GM20431 (cell line): ENCODE measurements around the gene BMP8A.
"Not testable (repeated sequence)": the region's sequence is repeated elsewhere in the genome, so short reads cannot be mapped to it uniquely, and the experiment has no call there.

Source experiments
- in situ Hi-C: fragments of 300-500 bp; cut with MseI, MboI; formaldehyde crosslinking; loops from one replicate; pipeline ENCODE4 v1.15.0; 2020; ENCODE audit warnings: low sequenced_read_pairs; ENCODE audit not compliant: unreplicated experiment

The BMP8A gene

DNA sequence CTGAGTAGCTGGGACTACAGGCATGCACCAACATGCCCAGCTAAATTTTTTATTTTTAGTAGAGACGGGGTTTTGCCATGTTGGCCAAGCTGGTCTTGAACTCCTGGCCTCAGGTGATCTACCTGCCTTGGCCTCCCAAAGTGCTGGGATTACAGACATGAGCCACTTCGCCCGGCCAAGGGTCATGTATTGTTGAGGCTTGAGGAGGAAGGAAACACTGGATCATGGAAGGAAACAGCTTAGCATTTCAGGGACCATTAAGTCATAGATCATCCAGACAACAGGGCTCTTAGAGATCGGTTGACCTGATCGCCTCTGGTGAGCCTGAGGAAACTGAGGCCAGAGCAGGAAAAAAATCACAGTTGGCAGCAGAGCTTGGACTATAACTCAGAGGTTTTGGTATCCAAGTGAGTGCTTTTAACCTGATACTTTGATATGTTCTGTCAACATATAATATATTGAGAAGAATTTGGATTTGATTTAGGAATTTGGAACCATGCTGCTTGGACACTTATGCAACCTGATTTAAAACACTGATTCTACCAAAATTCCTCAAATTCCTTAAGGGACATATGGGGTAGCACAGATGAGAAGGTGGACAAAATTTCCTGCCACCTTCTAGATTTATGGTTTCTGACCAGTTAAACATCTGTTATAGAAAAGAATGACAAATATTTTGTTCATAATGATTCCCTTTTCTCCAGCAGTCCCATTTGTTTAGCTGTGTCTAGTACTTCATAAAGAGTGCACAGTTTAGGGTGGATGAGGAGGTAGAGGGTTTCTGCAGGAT lies 13.1 kb upstream of the BMP8A start:
- in situ Hi-C loops = loop anchor here (10.0 kb wide), 1 partner anchor 56 kb away; no protein-coding TSS in a partner anchor

DNA sequence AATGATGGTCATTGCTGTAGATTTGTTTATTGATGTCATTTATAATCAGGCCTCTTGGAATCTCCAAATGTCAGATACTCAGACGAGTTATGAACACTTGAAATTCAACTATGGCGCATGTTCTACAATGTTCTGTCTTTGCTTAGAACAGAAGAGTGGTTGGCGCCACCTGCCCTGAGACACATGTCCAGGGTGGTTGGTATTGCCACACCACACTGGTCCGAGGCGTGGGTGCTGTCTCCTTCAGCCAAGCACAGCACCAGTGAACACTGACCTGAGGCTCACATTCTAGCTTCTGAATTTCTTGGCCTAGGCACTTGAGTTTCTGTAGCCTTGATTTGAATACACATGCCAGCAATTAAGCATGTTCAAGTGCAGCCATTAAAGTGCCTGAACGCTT lies 10.1 kb upstream of the BMP8A start:
- in situ Hi-C loops = no loop called here

DNA sequence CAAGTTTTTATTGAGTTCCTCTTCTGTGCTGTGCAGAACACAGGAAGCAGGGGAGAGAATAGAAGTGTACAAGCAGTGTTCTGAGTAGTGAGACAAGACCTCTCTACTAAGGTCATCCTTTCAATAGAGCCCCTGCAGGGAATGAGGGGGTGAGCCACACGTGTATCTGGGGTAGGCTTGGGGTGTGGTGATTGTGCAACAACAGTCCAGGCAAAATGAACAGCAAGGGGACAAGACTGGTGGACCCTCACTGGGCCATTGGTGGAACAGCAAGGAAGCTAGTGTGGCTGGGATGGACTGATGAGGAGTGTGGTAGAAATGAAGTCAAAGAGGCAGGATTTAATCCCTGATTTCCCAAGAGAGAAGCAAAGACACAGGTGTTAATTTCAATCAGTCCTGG lies 8.2 kb upstream of the BMP8A start:
- in situ Hi-C loops = no loop called here

DNA sequence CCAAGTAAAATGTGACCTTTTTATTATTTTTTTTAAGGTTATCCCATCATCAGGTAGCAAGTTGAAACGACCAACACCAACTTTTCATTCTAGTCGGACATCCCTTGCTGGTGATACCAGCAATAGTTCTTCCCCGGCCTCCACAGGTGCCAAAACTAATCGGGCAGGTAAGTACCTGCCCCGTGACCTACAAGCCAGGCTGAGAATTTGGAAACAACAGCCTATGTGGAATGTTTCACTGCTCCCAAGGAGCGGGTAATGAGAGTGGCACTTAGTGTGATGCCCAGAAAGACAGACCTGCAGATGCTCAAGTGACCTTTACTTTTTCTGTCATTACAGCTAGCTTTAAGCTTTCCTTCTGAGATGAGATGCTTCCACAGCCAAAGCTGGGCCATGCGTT lies 6.9 kb upstream of the BMP8A start:
- in situ Hi-C loops = no loop called here

DNA sequence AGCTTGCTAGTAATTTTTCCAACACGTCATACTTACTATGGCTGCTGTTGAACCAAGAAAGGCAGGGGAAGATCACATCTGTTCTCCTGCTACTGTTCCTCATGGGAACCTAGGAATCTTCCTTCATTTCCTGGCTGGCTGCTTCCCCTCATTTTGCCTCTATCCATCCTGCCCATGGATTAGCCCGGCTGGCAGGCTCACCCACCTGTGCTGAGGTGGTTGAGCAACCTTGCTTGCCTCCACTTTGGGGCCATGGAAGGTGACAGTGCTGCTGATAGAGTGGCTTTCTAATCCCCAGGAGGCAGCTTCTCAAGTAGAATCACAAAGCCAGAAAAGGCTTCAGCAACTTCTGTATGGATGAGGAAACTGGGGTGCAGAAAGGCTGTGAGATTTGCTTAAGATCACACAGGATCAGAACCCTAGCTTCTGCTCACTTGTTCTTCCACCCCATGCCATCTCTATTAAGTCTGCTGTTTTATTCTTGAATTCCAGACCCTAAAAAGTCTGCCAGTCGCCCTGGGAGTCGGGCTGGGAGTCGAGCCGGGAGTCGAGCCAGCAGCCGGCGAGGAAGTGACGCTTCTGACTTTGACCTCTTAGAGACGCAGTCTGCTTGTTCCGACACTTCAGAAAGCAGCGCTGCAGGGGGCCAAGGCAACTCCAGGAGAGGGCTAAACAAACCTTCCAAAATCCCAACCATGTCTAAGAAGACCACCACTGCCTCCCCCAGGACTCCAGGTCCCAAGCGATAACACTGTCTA lies 6.2 kb upstream of the BMP8A start:
- in situ Hi-C loops = no loop called here

DNA sequence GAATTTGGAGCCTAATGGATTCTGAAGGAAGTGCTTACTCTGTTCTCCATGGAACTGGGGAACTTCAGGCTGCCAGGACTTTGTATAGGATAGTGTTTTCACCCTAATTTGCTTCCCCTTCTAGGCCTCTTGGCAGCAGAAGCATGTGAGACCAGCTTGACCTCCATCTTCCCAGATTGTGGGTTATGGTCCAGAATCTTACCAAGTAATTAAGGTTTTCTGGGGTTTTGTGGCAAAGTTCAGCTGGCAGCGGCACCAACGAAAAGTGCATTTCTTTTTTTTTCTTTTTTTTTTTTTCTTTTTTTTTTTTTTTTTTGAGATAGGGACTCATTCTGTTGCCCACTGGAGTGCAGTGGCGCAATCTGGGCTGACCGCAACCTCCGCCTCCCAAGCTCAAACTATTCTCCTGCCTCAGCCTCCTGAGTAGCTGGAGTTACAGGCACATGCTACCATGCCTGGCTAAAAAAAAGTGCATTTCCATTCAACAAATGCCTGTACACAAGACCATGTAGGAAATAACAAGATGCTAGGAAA lies 3.4 kb upstream of the BMP8A start:
- in situ Hi-C loops = no loop called here

DNA sequence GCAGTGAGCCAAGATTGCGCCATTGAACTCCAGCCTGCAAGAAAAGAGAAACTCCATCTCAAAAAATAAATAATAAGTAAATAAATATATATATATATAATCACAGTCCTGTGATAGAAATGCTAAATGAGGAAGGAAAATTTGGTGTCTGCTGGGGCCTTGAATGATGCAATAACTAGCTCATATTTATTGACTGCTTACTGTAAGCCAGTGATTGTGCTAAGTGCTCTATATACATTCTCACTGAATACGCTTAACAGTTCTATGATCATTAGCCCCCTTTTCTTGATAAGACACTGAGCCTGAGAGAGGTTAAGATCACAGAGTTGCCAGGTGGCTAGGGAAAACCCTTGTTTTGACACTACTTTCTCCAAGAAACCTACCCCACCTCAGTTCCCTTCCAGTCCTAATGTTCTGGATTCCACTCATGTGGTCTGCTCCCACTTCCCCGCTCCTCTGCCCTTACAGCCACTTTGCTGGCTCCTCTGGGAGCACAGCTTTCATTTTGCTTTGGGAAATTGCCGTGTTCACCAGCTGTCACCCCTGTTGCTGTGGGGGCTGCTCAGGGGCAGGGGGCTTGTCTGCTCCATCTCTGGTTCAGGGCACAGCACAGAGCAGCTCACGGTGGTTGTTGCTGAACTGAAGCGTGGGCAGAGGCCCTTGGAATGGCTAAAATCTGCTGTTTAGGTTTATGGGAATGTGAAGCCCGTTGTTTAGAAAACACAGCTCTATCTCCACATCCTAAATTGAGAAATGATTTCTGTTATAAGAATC lies 2.5 kb upstream of the BMP8A start:
- in situ Hi-C loops = no loop called here

DNA sequence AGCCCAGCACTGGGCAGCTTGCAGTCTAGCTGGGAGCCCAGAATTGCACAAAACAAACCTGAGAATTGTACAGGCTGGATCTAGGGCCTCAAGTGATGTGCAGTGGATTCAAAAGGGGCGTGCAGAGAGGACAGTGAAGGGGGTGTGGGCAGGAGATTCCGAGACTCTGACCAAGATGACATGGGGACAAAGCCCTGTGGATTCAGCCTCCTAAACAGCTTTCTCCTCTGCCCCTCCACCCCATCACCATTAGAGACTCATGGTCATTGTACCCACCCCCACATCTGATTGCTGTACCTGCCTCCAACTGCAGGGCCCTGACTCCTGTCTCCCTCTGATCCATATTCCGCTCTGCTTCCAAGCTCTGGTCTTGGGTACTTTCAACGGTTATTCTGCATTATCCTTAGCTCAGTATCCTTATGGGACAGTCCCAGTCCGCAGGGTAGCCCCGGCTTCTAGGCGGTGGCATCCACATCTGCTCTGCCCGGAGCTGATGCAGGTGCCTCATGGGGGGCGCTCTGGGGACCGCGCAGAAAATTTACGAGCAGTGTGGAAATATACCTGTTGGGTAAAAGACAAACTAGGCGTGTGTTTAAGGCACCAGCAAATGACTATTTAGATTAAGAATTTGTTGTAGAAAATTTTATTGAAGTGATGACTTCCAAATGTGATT lies 1.7 kb upstream of the BMP8A start:
- in situ Hi-C loops = no loop called here

DNA sequence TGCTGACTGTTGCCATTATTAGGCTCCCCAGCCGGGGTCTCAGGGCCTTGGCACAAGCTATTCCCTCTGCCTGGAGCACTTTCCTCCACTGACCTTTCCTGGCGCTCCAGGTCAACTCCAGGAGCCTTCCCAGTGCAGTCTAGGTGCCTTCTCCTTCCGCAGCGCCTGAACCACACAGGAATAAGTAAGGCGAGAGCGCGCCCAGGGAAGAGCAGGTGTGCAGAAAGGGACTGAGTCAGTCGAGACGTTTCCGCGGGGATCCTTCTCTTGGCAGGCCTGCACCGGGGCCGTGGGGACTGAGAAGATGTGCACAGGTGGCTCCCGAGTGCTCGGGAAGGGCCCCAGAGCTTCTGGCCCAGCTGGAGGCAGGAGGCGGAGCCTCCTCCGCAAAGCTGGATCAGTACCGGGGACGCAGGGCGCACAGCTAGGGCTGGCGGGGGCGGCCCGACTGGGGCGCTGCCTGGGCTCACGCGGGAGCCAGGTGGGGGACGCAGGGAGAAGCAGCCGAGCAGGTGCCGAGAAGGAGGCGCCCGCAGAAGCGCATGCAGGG lies 765 bp upstream of the BMP8A start:
- in situ Hi-C loops = no loop called here

DNA sequence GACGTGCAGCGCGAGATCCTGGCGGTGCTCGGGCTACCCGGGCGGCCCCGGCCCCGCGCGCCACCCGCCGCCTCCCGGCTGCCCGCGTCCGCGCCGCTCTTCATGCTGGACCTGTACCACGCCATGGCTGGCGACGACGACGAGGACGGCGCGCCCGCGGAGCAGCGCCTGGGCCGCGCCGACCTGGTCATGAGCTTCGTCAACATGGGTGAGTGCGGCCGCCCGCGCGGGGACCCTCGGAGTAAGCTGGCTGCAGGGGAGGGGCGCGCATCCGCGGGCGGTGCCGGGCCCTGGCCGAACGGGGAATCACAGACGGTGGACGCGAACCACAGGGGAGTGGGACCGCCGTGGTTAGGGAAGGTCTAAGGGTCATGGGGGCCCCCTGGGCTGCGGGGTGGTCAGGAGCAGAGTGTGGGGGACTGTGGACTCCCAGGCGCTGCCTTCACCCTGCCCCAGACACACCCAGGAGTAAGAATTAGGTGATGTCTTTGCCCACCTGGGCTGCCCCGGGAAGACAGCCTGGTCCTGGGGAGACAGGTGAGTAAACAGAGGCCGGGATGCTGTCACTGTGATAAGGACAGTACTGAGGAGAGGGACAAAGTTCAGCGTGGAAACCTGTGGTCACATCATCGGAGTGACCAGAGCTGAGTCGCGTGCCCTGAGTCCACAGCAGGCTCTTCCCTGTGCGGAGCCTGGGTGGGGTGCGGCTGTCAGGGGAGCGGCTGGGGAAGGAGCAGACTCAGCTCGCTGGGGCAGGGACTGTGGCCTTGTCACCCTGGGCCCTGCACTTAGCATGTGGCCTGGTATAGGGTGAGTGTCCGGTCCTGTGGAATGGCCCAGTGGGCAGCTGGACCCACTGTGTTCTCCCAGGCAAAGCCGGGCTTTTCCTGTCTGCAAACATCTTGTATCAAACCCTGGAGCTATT lies 944 bp downstream of the BMP8A start:
- in situ Hi-C loops = not testable (repeated sequence)

DNA sequence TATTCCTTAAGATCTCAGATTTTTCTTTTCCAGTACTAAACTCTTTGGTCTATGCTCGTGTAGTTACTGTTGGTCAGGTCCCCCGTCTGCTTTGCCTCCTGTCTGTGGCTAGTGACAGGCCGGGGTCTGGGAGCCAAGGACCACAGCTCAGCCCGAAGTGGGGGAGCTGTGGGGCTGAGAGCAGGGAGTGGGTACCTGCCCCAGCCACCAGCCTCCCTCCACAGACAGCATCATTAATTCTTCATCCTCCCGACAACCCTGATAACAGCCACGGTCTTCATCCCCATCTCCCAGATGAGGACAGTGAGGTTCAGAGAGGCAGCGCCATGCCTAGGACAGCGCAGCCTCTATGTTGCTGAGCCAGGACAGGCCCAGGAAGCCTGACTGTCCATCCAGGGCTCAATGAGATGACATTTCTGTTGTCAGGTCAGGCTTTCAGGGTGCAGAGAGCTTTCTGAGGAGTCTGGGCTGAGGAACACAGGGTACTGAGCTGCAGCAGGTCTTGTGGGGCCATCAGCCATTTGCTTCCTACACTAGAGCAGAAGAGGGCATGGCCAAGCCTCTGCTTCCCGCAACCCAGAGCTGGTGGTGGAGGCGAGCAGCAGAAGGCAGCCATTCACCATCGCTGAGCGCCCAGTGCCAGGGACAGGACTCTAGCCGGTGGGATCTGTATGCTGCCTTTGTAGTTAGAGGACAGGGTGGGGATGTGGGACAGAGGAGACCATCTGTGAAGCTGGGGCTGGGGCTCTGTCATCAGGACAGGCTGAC lies 1.8 kb downstream of the BMP8A start:
- in situ Hi-C loops = not testable (repeated sequence)

DNA sequence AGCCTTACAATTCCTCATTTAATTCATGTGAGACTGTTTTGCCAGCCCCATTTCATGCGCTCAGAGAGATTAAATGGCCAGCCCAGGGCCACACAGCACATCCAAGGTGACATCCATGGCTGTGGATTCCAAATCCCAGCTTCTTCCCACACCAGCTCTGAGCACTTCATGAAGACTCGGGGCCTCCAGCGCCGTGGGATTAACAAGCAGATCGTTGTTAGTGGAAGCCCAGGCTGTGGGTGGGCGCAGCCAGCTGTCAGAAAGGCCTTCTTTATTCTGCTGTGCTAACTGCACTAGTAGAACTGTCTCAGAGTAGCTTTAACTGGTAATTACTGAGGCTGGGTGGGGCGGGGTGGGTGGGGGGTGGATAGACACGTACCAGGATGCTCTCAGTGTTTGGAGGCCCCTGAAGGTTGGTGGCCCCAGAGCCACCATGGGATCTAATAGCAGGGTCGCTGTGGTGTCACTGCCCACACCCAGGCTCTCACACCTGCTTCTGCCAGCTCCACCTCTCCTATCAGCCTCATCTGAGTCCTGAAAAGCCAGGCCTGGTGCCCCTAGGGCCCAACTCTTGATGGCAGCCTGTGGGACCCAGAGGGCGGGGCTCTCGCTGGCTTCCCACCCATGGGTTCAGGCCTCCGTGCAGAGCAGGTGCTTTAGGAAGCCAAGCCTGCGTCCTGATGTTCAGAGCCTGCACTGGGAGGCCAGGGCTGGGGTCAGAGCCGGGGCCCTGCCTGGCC lies 3.4 kb downstream of the BMP8A start:
- in situ Hi-C loops = no loop called here

DNA sequence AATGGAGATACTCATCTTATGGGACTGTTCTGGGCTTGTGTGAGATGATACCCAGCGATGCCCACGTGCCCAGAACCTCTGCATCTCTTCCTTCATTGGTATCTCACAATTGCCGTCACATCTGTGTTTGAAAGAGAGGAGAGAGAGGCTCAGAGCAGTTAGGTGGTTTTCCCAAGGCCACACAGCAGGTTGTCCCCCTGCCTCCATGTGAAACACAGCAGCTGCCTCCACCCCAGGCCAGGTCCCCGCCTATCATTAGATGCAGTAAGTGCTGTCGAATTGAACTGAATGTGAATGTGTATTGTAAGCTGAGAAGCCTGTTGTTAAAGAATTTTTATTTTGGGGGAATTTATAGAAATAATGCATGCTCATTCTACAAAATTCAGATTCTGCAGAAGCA lies 5.1 kb downstream of the BMP8A start:
- in situ Hi-C loops = not testable (repeated sequence)

DNA sequence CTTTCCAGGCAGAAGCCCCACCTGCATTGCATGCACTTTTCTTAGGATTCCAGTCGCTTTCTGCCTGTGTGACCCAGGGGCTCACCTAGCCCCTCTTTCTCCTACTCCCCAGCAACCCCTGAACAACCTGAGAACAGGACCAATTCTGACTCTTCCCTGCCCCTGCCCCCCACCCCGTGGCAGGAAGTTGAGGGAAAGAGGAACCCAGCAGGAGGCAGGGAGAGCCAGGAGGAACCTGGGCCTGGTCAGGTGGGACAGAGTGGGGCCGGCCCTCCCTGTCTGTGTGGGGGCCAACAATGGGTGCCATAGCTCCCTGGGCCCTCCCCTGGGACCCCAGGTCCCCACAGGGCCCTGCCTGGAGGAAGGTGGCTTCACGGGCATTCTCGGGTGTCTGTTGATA lies 6.1 kb downstream of the BMP8A start:
- in situ Hi-C loops = no loop called here

DNA sequence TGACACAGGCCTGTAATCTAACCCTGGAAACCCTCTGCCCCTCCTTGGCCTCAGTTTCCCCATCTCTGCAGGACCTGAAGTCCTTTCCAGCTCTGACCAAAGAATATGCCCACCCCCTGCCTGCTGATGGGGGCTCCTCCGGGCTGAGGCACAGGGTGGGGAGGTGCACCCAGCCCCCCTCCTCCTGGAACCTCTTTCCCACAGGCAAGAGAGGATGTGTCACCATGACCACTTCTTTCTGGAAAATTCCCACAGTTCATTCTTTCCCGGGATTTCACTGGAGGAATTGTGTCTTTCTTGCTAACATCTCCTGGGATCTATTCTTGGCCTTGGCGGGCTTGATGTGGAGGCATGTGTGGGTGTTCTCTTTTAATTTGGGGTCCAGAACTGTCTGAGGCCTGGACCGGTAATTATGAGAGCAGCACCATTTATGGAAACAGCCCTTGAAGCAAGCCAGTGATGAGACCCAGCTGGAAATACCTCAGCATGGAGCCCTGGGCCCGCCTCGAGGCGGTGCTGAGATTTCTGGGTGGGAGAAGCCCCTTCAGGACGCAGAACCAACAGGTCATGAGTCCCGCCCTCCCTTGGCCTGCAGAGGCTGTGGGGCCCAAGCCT lies 6.8 kb downstream of the BMP8A start:
- in situ Hi-C loops = not testable (repeated sequence)

DNA sequence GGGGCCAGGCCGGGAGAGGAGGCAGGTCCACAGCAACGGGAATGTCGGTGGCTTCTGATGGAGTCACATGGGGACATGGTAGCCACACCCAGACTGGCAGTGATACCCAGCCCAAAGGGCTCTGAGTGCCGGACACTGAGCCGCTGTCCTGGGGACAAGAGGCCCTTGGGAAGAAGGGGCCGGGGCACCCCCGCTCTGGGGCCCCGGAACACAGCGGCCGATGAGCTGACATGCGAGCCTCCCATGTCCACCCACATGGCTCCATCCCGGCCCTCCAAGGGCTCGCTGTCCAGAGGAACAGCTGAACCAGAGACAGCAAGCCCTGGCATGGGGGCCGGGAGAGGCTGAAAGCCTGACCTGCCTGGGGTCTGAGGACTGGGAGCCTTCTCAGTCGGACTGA lies 7.4 kb downstream of the BMP8A start:
- in situ Hi-C loops = not testable (repeated sequence)

DNA sequence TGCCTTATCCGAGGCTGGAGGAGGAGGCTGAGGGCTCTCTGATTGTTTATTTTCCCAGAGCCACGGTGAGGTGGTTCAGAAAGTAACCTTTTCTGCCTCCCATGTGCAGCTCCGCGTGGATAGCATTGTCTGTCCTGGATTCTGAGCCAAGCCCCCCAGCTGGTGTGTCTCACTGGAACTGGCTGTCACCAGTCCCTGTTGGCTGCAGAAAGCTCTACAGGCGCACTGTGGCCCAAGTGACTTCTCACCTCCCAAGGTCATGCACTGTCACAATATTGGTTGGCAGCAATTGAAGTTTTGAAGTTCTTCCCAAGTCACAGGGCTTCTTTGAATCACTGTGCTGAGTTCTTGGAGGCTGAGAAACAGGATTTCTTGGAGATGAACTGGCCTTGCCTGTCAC lies 8.2 kb downstream of the BMP8A start:
- in situ Hi-C loops = no loop called here
